Measurements from ENCODE around the gene ZNF689. TPM values are rescaled to one million over a fixed set of nuclear protein-coding genes. Genes with fewer than 3 reads are reported as not detected.

ZNF689 gene
- total RNA-seq, 6 donors from 2014 or later, result 3.1 to 10.9 (median 8.9) TPM

DNA sequence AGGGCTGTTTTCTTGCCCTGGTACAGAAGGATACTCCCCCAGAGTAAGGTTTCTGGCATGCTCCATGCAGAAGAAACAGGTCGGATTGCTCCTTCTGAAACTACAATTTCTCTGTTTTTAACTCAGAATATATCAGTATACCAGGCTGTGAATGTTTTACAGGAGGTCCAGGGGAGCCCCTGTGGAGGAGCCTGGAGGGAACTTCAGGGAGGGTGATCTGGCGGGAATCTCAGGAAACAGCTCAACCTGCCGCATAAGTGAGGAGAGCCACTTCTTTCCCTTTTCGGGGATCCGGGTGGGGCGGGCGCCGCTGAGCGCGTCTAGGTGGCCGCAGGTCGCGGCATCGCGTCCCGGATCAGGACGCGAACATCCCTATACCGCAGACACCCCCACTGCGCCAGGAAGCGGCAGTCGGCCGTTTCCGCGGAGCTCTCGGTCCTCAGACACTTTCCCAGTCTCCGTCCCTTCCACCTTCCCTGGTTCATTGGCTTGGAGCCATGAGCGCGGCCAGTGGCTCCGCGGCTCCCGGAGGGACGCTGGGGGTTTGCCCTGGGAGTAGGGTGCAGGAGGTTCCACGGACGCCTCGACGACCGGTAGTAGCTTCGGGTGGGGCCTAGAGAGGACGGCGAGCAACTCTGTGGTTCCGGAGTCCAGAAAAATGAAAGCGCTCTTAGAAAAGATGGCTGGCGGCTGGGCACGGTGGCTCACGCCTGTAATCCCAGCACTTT, 48.9 kb downstream of the ZNF689 start:
- H3K27ac ChIP-seq, result peak overlapping the region; percentile 65 to 89 (median 83)
- H3K36me3 ChIP-seq, result no peaks in the 10 kb centered on the region
- H3K4me3 ChIP-seq, result peak overlapping the region; percentile 40 to 58 (median 51)
- H3K4me1 ChIP-seq, result peaks cover 15 to 33% (median 22%) of the 10 kb centered on the region in 4 donors
- TF ChIP-seq POLR2A (IDR thresholded peaks at IDR 0.05) (peak in 1 of 4 donors; percentile 35), POLR2AphosphoS5 (IDR thresholded peaks at IDR 0.05) (peak; percentile 10 to 11), EP300 (IDR thresholded peaks at IDR 0.05) (no peak)
- no peaks in the 10 kb centered on the region for H3K27me3 ChIP-seq
- DNase-seq (peak; percentile 35 to 88), ATAC-seq (ENCODE audit: low FRiP score in 2 of 2) (peak in 1 of 2 donors; percentile 2)
- H3K9me3 ChIP-seq, result no peaks in the 10 kb centered on the region
- WGBS, 2 donors, result 20 to 30% methylated on average over 15 to 45 of the region's 46 CpGs

DNA sequence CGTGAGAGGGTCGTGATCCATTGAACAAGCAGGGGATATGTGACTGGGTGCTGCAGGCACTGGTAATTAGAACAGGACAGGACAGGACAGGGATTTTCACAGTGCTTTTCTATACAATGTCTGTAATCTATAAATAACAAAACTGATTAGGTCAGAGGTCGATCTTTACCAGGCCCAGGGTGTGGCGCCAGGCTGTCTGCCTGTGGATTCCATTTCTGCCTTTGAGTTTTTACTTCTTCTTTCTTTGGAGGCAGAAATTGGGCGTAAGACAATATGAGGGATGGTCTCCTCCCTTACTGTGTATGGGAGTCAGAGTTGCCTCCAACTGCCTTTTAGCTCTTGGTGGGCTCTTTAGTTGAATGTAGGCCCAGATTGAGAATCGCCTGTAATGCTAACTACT, 50.5 kb downstream of the ZNF689 start:
- Histone ChIP-seq H3K4me3 (no peak overlapping the region), H3K36me3 (peaks cover under 1 to 16% (median 14%) of the 10 kb centered on the region in 4 donors), H3K9me3 (no peaks in the 10 kb centered on the region), H3K27ac (peak overlapping the region in 2 of 4 donors; percentile 93 to 97), H3K4me1 (peaks cover 15 to 41% (median 25%) of the 10 kb centered on the region in 4 donors), H3K27me3 (no peaks in the 10 kb centered on the region)
- 91 to 94% methylated on average over 4 to 6 of the region's 6 CpGs for WGBS, 2 donors
- DNase-seq (no peak), ATAC-seq (ENCODE audit: low FRiP score in 2 of 2) (no peak)
- no peak for TF ChIP-seq POLR2A (IDR thresholded peaks at IDR 0.05)
- no peak for TF ChIP-seq CTCF (IDR thresholded peaks at IDR 0.05)
- TF ChIP-seq EP300 (IDR thresholded peaks at IDR 0.05), result no peak
- no peak for TF ChIP-seq POLR2AphosphoS5 (IDR thresholded peaks at IDR 0.05)

DNA sequence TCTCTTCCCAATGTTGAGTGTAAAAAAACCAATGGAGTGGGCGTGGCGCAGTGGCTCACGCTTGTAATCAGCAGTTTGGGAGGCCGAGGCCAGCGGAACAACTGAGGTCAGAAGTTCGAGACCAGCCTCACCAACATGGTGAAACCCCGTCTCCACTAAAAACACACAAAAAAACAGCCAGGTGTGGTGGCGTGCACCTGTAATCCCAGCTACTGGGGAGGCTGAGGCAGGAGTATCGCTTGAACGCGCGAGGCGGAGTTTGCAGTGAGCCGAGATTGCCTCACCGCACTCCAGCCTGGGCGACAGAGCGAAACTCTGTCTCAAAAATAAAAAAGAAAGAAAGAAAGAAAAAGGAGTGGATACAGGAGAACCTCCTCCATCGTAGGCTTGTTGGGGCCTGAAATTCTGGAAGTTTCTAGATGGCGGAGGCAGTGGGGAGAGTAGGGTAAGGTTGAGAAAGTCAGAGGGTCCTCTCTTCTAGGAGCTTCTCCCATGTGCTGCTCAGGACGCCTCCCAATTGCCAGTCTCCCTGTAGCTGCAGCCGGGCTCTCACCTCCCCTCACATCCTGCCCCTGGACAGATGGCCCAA, 51.3 kb downstream of the ZNF689 start:
- Histone ChIP-seq H3K27ac (peak overlapping the region; percentile 88 to 97 (median 95)), H3K9me3 (no peaks in the 10 kb centered on the region), H3K36me3 (peaks cover 2 to 24% (median 20%) of the 10 kb centered on the region in 4 donors), H3K4me3 (peak overlapping the region in 3 of 4 donors; percentile 70 to 91 (median 89)), H3K4me1 (peaks cover 15 to 41% (median 25%) of the 10 kb centered on the region in 4 donors), H3K27me3 (no peaks in the 10 kb centered on the region)
- TF ChIP-seq POLR2AphosphoS5 (IDR thresholded peaks at IDR 0.05), result no peak
- TF ChIP-seq CTCF (IDR thresholded peaks at IDR 0.05), result no peak
- TF ChIP-seq EP300 (IDR thresholded peaks at IDR 0.05), result no peak
- peak in 1 of 4 donors; percentile 0 for TF ChIP-seq POLR2A (IDR thresholded peaks at IDR 0.05)
- no peak for DNase-seq
- WGBS, 2 donors, result 80 to 87% methylated on average over 21 of the region's 21 CpGs
- ATAC-seq (ENCODE audit: low FRiP score in 2 of 2), result no peak

- Histone ChIP-seq H3K36me3 (peaks cover 2 to 28% (median 24%) of the 10 kb centered on the region in 4 donors), H3K4me3 (peak within 1 kb of the TSS; percentile 70 to 91 (median 84)), H3K4me1 (peaks cover 18 to 44% (median 29%) of the 10 kb centered on the region in 4 donors), H3K27ac (peak within 1 kb of the TSS; percentile 88 to 97 (median 95)), H3K27me3 (no peaks in the 10 kb centered on the region), H3K9me3 (no peaks in the 10 kb centered on the region)
- ATAC-seq (ENCODE audit: low FRiP score in 2 of 2) (peak; percentile 97 to 99), DNase-seq (peak; percentile 97 to 99)
- 0 to 1% methylated on average over 5 to 64 of the region's 74 CpGs for WGBS, 2 donors
- TF ChIP-seq POLR2A (IDR thresholded peaks at IDR 0.05), result peak in 3 of 4 donors; percentile 23 to 55 (median 55)
- peak; percentile 70 to 77 for TF ChIP-seq POLR2AphosphoS5 (IDR thresholded peaks at IDR 0.05)
- peak in 2 of 6 experiments; percentile 8 to 34 for TF ChIP-seq CTCF (IDR thresholded peaks at IDR 0.05)
- no peak for TF ChIP-seq EP300 (IDR thresholded peaks at IDR 0.05)
Observed at GRCh38 chr16:30557957-30558788, 52.0 kb downstream of the ZNF689 start, which contains the start of gene ZNF764. TSS of gene ZNF764 (minus strand) at chr16:30558374. CDS start at chr16:30558182, 192 bp downstream.
